ENCODE results near the gene GABPB2.

DNA sequence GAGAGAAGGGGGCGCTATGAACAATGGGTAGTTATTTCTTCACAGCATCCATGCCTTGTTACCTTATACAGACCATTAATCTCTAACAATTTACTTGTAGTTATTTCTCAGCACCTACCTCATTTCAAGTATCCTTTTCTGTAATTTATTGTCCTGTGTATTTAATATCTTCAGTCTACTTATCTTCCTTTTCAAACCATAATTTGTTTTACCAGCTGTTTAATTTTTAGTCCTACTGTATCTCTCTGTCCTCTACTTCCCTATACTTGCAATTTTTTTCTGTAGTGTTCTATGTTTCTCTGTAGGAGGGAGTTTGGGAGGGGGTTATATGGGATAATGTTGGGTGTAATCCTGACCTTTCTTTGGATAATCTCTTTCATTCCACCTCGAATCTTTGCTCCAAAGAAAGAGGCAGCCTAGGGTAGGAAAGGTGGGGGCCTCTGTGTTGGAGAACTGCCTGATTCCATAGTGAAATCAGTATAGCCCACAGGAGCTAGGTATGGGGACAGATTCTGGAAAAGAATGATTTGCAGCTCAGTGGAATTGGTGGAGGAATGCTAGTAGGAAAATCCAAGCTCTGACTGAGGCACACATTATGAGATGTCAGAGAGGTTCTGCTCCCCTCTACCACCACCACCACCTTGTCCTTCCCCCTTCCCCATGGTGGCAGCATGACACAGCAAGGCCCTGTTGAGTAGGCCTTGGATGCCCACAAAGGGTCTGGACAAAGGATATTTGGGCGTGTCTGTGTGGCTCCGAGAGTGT, 9.7 kb upstream of the GABPB2 start:
- TF ChIP-seq, protein P1, sequence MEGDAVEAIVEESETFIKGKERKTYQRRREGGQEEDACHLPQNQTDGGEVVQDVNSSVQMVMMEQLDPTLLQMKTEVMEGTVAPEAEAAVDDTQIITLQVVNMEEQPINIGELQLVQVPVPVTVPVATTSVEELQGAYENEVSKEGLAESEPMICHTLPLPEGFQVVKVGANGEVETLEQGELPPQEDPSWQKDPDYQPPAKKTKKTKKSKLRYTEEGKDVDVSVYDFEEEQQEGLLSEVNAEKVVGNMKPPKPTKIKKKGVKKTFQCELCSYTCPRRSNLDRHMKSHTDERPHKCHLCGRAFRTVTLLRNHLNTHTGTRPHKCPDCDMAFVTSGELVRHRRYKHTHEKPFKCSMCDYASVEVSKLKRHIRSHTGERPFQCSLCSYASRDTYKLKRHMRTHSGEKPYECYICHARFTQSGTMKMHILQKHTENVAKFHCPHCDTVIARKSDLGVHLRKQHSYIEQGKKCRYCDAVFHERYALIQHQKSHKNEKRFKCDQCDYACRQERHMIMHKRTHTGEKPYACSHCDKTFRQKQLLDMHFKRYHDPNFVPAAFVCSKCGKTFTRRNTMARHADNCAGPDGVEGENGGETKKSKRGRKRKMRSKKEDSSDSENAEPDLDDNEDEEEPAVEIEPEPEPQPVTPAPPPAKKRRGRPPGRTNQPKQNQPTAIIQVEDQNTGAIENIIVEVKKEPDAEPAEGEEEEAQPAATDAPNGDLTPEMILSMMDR (IDR thresholded peaks at IDR 0.05; ENCODE audit: low read length), result no peak
- TF ChIP-seq EZH2phosphoT487 (IDR thresholded peaks at IDR 0.05; ENCODE audit: low read length) (no peak), EZH2 (optimal IDR thresholded peaks at IDR 0.05; ENCODE audit: low read depth, low read length) (no peak)
